Activated CD8-positive, alpha-beta T cell treated with anti-CD3 and anti-CD28 coated beads, Interleukin-2, amount 10 ng/mL, durations not matched to agents 7 days and 5 days (primary cell): ENCODE data around the gene CLPTM1L. TPM values are rescaled to one million over a fixed set of nuclear protein-coding genes. Genes with fewer than 3 reads are reported as not detected.

Experiments
- ATAC-seq: fragments of 150-1000 bp; cut with Tn5 transposase; one replicate; pipeline ENCODE4 v1.10.0; 2021; ENCODE audit warnings: moderate library complexity
- CTCF ChIA-PET: fragments of 350-600 bp; sonication (Branson Sonifier 250); formaldehyde crosslinking; loops from one replicate; lab custom pipeline; 2021; ENCODE audit warnings: antibody characterized with exemption; lab: Charles Lee
- POLR2A ChIA-PET: fragments of 350-600 bp; sonication (Branson Sonifier 250); formaldehyde crosslinking; loops from one replicate; lab custom pipeline; 2021; ENCODE audit warnings: antibody characterized with exemption; lab: Charles Lee
- DNase-seq: peaks from one replicate; pipeline ENCODE4 v3.0.0-alpha.2; 2020
- H3K27ac Mint-ChIP-seq: one replicate; pipeline ENCODE4 v1.8.0; 2021; ENCODE audit warnings: mild to moderate bottlenecking, mixed read lengths
- H3K27me3 Mint-ChIP-seq: one replicate; pipeline ENCODE4 v1.8.0; 2021; ENCODE audit warnings: low read depth, mixed read lengths
- H3K36me3 Mint-ChIP-seq: one replicate; pipeline ENCODE4 v1.8.0; 2021; ENCODE audit warnings: low read depth, mixed read lengths
- H3K4me1 Mint-ChIP-seq: one replicate; pipeline ENCODE4 v1.8.0; 2021; ENCODE audit warnings: low read depth, mixed read lengths
- H3K4me3 Mint-ChIP-seq: one replicate; pipeline ENCODE4 v1.8.0; 2021; ENCODE audit warnings: mild to moderate bottlenecking, mixed read lengths
- H3K9me3 Mint-ChIP-seq: one replicate; pipeline ENCODE4 v1.8.0; 2022; ENCODE audit warnings: mixed read lengths; ENCODE audit not compliant: insufficient read depth
- microRNA-seq: library from miRNA; unstranded; fragments of <30 nt; microRNA quantifications from one replicate; pipeline ENCODE4 v1.2.0, GENCODE V29; 2022
- total RNA-seq, 2 experiments: library from RNA; stranded (reverse); gene quantifications; one replicate each; pipeline ENCODE4 v1.2.3, GENCODE V29; 2021

CLPTM1L gene
- total RNA-seq, 2 experiments from 2014 or later: 80.0 to 83.8 TPM

- H3K27me3 Mint-ChIP-seq: peaks cover 11% of the 10 kb centered on the region
- H3K27ac Mint-ChIP-seq: no peak overlapping the region
- peaks cover 15% of the 10 kb centered on the region for H3K4me1 Mint-ChIP-seq
- POLR2A ChIA-PET: no interaction called here
- CTCF ChIA-PET: no interaction called here
- no peak for ATAC-seq
- H3K36me3 Mint-ChIP-seq: no peaks in the 10 kb centered on the region
- no peak overlapping the region for H3K4me3 Mint-ChIP-seq
- no peaks in the 10 kb centered on the region for H3K9me3 Mint-ChIP-seq
- DNase-seq: no peak
These were observed 73.7 kb downstream of the CLPTM1L start for GRCh38 chr5:1270933-1271914.

GRCh38 chr5:1270426-1270825 is 74.5 kb downstream of the CLPTM1L start:
- no peak overlapping the region for H3K27ac Mint-ChIP-seq
- ATAC-seq (no peak), DNase-seq (no peak)
- peaks cover 15% of the 10 kb centered on the region for H3K4me1 Mint-ChIP-seq
- H3K27me3 Mint-ChIP-seq: peaks cover 13% of the 10 kb centered on the region
- no peaks in the 10 kb centered on the region for H3K36me3 Mint-ChIP-seq
- CTCF ChIA-PET: no interaction called here
- no peaks in the 10 kb centered on the region for H3K9me3 Mint-ChIP-seq
- no peak overlapping the region for H3K4me3 Mint-ChIP-seq
- POLR2A ChIA-PET: no interaction called here

DNA sequence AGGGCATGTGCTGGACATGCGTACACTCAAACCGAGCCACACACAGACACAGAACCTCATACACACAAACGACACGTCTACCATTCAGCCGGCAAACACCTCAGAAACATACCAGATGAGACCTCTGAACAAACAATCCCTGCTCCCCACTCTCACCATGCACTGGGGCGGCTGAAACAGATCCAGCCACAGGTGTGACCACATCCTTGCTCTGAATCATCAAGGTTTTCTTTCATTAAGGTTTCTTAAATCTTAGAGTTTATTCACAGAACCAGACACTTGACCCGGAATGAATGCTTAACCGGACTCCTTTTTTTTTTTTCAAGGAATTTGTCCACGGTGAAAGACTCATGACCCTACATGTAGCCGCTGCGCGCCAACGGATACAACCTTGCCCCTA is 76.2 kb downstream of the CLPTM1L start:
- DNase-seq (peak; percentile 78), ATAC-seq (peak; percentile 93)
- CTCF ChIA-PET: no interaction called here
- H3K4me1 Mint-ChIP-seq: peaks cover 15% of the 10 kb centered on the region
- no peaks in the 10 kb centered on the region for H3K36me3 Mint-ChIP-seq
- POLR2A ChIA-PET: no interaction called here
- H3K9me3 Mint-ChIP-seq: no peaks in the 10 kb centered on the region
- no peak overlapping the region for H3K27ac Mint-ChIP-seq
- H3K4me3 Mint-ChIP-seq: no peak overlapping the region
- H3K27me3 Mint-ChIP-seq: peaks cover 13% of the 10 kb centered on the region

GRCh38 chr5:1268056-1268455 is 76.8 kb downstream of the CLPTM1L start:
- DNase-seq: no peak
- Mint-ChIP-seq H3K27me3 (peaks cover 13% of the 10 kb centered on the region), H3K36me3 (no peaks in the 10 kb centered on the region), H3K27ac (no peak overlapping the region), H3K9me3 (no peaks in the 10 kb centered on the region), H3K4me1 (peaks cover 15% of the 10 kb centered on the region), H3K4me3 (no peak overlapping the region)
- POLR2A ChIA-PET: no interaction called here
- no peak for ATAC-seq
- CTCF ChIA-PET: no interaction called here

Small RNA genes lying within 50 kb of the gene (microRNA-seq; reads per million reads assigned to microRNA genes)
- not detected for gene MIR4457

Other genes starting within 250 kb of the CLPTM1L start
- gene SLC12A7, start 233.0 kb downstream of the CLPTM1L start, total RNA-seq: 100 to 1,000 TPM; 101 to 111 TPM
- gene SLC6A19, start 143.5 kb downstream of the CLPTM1L start, total RNA-seq: not detected
- gene SLC6A18, start 119.7 kb downstream of the CLPTM1L start, total RNA-seq: not detected
- under 1 TPM; 0.29 to 0.44 TPM for gene TERT, start 50.0 kb downstream of the CLPTM1L start, total RNA-seq
- gene SLC6A3, start 100.3 kb upstream of the CLPTM1L start, total RNA-seq: not detected
- 10 to 100 TPM; 60.8 to 68.3 TPM for gene LPCAT1, start 178.9 kb upstream of the CLPTM1L start, total RNA-seq